Measurements from ENCODE around the gene C11orf98. TPM values are rescaled to one million over a fixed set of nuclear protein-coding genes. Genes with fewer than 3 reads are reported as not detected.

The C11orf98 gene
- total RNA-seq, 1 donor from 2014 or later, result 130 TPM

GRCh38 chr11:62613291-62613778 lies 51.7 kb downstream of the C11orf98 start:
- no peaks in the 10 kb centered on the region for H3K27me3 Mint-ChIP-seq (ENCODE audit: low read depth)
- H3K4me1 Mint-ChIP-seq (ENCODE audit: low read depth), result peaks cover 31% of the 10 kb centered on the region
- no peaks in the 10 kb centered on the region for H3K9me3 Mint-ChIP-seq
- peaks cover 53% of the 10 kb centered on the region for H3K36me3 Mint-ChIP-seq (ENCODE audit: low read depth)
- H3K27ac Mint-ChIP-seq, result peak overlapping the region; percentile 63
- peak overlapping the region; percentile 30 for H3K4me3 Mint-ChIP-seq (ENCODE audit: low read depth)
- intact Hi-C loops (cut with micrococcal nuclease), result loop anchor here (2.0 to 5.0 kb wide), 3 partner anchors 39 to 51 kb away; partner anchors contain the start of genes C11orf98, CSKMT, EEF1G and INTS5
- no peak for DNase-seq (ENCODE audit: low spot score)

Other genes with a start within 250 kb of the C11orf98 start
- gene SCGB1A1, start 246.2 kb downstream of the C11orf98 start, total RNA-seq, result not detected in 2 replicates
- gene AHNAK, start 118.4 kb downstream of the C11orf98 start, total RNA-seq, result 105 and 108 TPM in 2 replicates
- 1,369 and 1,395 TPM in 2 replicates for gene EEF1G, start 91.3 kb downstream of the C11orf98 start, total RNA-seq
- 29.9 and 41.7 TPM in 2 replicates for gene TUT1, start 73.7 kb downstream of the C11orf98 start, total RNA-seq
- gene MTA2, start 63.3 kb downstream of the C11orf98 start, total RNA-seq, result 201 and 215 TPM in 2 replicates
- gene EML3, start 52.4 kb downstream of the C11orf98 start, total RNA-seq, result 144 and 146 TPM in 2 replicates
- 1.4 and 2.8 TPM in 2 replicates for gene ROM1, start 52.0 kb downstream of the C11orf98 start, total RNA-seq
- 70.0 and 81.4 TPM in 2 replicates for gene B3GAT3, start 43.2 kb downstream of the C11orf98 start, total RNA-seq
- 274 and 279 TPM in 2 replicates for gene GANAB, start 18.6 kb downstream of the C11orf98 start, total RNA-seq
- 35.2 and 35.7 TPM in 2 replicates for gene INTS5, start 11.9 kb downstream of the C11orf98 start, total RNA-seq
- 45.4 and 47.2 TPM in 2 replicates for gene CSKMT, start 102 bp upstream of the C11orf98 start, total RNA-seq
- gene UQCC3, start 6.5 kb upstream of the C11orf98 start, total RNA-seq, result 8.0 and 9.5 TPM in 2 replicates
- gene LBHD1, start 7.1 kb upstream of the C11orf98 start, total RNA-seq, result 21.4 and 21.7 TPM in 2 replicates
- gene UBXN1, start 13.9 kb upstream of the C11orf98 start, total RNA-seq, result 119 and 127 TPM in 2 replicates
- 0.18 and 0.23 TPM in 2 replicates for gene LRRN4CL, start 24.3 kb upstream of the C11orf98 start, total RNA-seq
- gene BSCL2, start 42.2 kb upstream of the C11orf98 start, total RNA-seq, result 28.7 and 32.8 TPM in 2 replicates
- gene GNG3, start 42.5 kb upstream of the C11orf98 start, total RNA-seq, result not detected in 2 replicates
- gene HNRNPUL2, start 62.2 kb upstream of the C11orf98 start, total RNA-seq, result 62.6 and 63.5 TPM in 2 replicates
- 35.4 and 39.4 TPM in 2 replicates for gene TTC9C, start 63.3 kb upstream of the C11orf98 start, total RNA-seq
- 7.3 and 9.3 TPM in 2 replicates for gene ZBTB3, start 89.0 kb upstream of the C11orf98 start, total RNA-seq
- gene POLR2G, start 96.4 kb upstream of the C11orf98 start, total RNA-seq, result 122 and 128 TPM in 2 replicates
- 17.6 and 21.0 TPM in 2 replicates for gene TAF6L, start 106.2 kb upstream of the C11orf98 start, total RNA-seq
- gene TMEM179B, start 122.2 kb upstream of the C11orf98 start, total RNA-seq, result 34.6 and 35.9 TPM in 2 replicates
- gene TMEM223, start 126.8 kb upstream of the C11orf98 start, total RNA-seq, result 13.4 and 14.0 TPM in 2 replicates
- 134 and 139 TPM in 2 replicates for gene NXF1, start 140.2 kb upstream of the C11orf98 start, total RNA-seq
- gene STX5, start 166.8 kb upstream of the C11orf98 start, total RNA-seq, result 37.4 and 41.9 TPM in 2 replicates
- 1.2 TPM in 1 of 2 replicates, not detected in the other for gene TEX54, start 167.6 kb upstream of the C11orf98 start, total RNA-seq
- gene WDR74, start 174.4 kb upstream of the C11orf98 start, total RNA-seq, result 109 and 112 TPM in 2 replicates
- gene SLC3A2, start 215.7 kb upstream of the C11orf98 start, total RNA-seq, result 245 and 286 TPM in 2 replicates

All from activated T-helper 2 cell treated with anti-CD3 and anti-CD28 coated beads, Interferon-gamma antibody, Interleukin-2, Interleukin-4, amounts not matched to agents 10 μg/mL and 5 μg/mL and 100 μg/mL, durations not matched to agents 14 hours and 24 hours and 36 hours (primary cell).